Measurements from ENCODE around the gene PRDM16.
"Not testable (repeated sequence)": the region's sequence is repeated elsewhere in the genome, so short reads cannot be mapped to it uniquely, and the experiment has no call there.

PRDM16 gene

DNA sequence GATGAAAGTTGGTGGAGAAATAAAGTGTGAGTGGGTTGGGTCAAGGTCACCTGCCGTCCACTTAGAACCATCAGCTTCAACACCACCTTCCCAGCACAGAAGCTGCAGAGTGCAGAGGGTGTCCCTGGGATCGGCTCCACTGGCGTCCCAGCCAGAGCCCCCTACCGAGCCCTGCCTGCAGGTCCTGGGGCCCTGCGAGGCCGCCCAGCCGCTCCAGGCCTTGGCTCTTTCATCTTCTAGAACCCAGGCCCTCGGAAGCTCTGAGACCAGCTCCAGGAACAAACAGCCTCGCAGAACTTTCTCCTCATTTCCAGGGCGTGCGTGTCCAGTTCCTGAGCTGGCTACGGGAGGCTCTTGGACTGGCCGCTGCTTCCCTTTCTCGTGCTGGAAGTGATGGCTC is 166.0 kb downstream of the PRDM16 start:
- no peaks in the 10 kb centered on the region for H3K27me3 ChIP-seq (ENCODE audit: control insufficient read depth in 1 of 2, insufficient read depth in 2 of 2, low read length in 2 of 2)
- no peak overlapping the region for H3K27ac ChIP-seq (ENCODE audit: low read depth, low read length)
- H3K4me3 ChIP-seq (ENCODE audit: low read depth in 1 of 2, low read length in 2 of 2) = no peak overlapping the region
- H3K9me3 ChIP-seq (ENCODE audit: control insufficient read depth in 1 of 2, low read length in 2 of 2) = no peaks in the 10 kb centered on the region
- H3K9ac ChIP-seq (ENCODE audit: low read depth in 1 of 2, low read length in 2 of 2) = no peak overlapping the region
- no peaks in the 10 kb centered on the region for H3K36me3 ChIP-seq (ENCODE audit: control insufficient read depth in 1 of 2, insufficient read depth in 2 of 2, low read length in 2 of 2)
- H3K4me1 ChIP-seq (ENCODE audit: control insufficient read depth in 1 of 2, insufficient read depth in 2 of 2, low read length in 2 of 2) = peaks cover 0 to 7% of the 10 kb centered on the region in 2 donors

DNA sequence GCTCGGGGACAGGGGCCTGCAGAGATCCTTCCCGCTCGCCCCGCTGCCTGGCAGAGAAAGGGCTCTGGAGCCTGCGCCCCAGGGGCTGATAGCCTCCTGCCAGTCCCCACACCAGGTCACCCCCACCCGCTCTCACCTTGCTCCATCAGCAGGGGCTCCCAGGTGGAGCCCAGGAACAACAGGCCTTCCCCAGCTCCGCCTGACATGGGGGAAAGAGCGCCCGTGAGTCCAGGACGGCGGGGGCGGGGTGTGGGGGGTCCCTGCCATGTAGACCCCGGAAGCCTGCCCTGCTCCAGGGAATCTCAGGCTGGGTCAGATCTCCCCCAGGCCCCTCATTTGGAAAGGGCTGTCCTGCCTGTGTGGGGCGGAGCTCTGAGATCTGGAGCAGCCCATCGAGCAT is 166.5 kb downstream of the PRDM16 start:
- no peaks in the 10 kb centered on the region for H3K27me3 ChIP-seq (ENCODE audit: control insufficient read depth in 1 of 2, insufficient read depth in 2 of 2, low read length in 2 of 2)
- no peaks in the 10 kb centered on the region for H3K36me3 ChIP-seq (ENCODE audit: control insufficient read depth in 1 of 2, insufficient read depth in 2 of 2, low read length in 2 of 2)
- H3K9me3 ChIP-seq (ENCODE audit: control insufficient read depth in 1 of 2, low read length in 2 of 2) = no peaks in the 10 kb centered on the region
- H3K9ac ChIP-seq (ENCODE audit: low read depth in 1 of 2, low read length in 2 of 2) = no peak overlapping the region
- H3K27ac ChIP-seq (ENCODE audit: low read depth, low read length) = no peak overlapping the region
- peaks cover 0 to 7% of the 10 kb centered on the region in 2 donors for H3K4me1 ChIP-seq (ENCODE audit: control insufficient read depth in 1 of 2, insufficient read depth in 2 of 2, low read length in 2 of 2)
- H3K4me3 ChIP-seq (ENCODE audit: low read depth in 1 of 2, low read length in 2 of 2) = no peak overlapping the region

DNA sequence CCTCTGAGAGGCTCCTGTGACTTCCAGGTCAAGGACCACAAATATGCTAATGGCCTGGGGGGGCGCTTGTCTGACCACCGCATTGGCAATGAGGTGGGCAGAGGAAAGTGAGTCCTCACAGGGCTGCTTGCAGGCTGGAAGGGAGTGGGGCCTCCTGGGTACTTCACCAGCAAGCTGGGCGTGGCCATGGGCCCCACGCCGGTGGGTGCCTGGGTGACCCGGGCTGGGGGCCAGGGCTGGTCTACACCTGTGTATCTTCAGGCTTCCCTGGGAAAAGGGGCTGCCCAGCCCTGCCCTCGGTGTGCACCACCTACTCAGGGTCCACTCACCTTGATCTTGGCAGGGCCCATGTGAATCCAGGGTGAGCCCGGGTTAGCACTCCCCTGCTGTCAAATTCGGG is 167.4 kb downstream of the PRDM16 start:
- no peaks in the 10 kb centered on the region for H3K9me3 ChIP-seq (ENCODE audit: control insufficient read depth in 1 of 2, low read length in 2 of 2)
- no peak overlapping the region for H3K4me3 ChIP-seq (ENCODE audit: low read depth in 1 of 2, low read length in 2 of 2)
- no peaks in the 10 kb centered on the region for H3K27me3 ChIP-seq (ENCODE audit: control insufficient read depth in 1 of 2, insufficient read depth in 2 of 2, low read length in 2 of 2)
- H3K27ac ChIP-seq (ENCODE audit: low read depth, low read length) = no peak overlapping the region
- H3K9ac ChIP-seq (ENCODE audit: low read depth in 1 of 2, low read length in 2 of 2) = no peak overlapping the region
- H3K36me3 ChIP-seq (ENCODE audit: control insufficient read depth in 1 of 2, insufficient read depth in 2 of 2, low read length in 2 of 2) = no peaks in the 10 kb centered on the region
- H3K4me1 ChIP-seq (ENCODE audit: control insufficient read depth in 1 of 2, insufficient read depth in 2 of 2, low read length in 2 of 2) = peaks cover 0 to 7% of the 10 kb centered on the region in 2 donors

DNA sequence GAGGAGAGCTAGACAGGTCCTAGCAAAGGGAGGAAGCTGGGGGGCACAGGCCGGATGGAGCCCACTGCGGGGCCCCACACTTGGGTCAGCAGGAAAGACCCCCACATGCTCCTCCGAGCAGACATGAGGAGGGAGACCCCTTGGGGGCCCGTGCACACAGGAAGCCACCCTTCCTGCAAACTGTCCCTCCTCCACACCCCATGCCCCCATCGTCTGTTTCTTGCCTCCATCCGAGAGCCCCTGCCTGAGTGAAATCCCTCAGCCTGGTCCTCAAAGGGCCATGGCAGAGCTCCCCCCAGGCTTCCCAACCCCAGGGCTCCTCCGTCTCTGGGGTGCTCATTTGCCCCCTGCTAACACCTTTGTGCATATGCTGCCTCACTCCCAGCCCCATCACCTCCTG is 168.0 kb downstream of the PRDM16 start:
- no peaks in the 10 kb centered on the region for H3K9me3 ChIP-seq (ENCODE audit: control insufficient read depth in 1 of 2, low read length in 2 of 2)
- H3K27ac ChIP-seq (ENCODE audit: low read depth, low read length) = no peak overlapping the region
- H3K27me3 ChIP-seq (ENCODE audit: control insufficient read depth in 1 of 2, insufficient read depth in 2 of 2, low read length in 2 of 2) = no peaks in the 10 kb centered on the region
- peaks cover 0 to 7% of the 10 kb centered on the region in 2 donors for H3K4me1 ChIP-seq (ENCODE audit: control insufficient read depth in 1 of 2, insufficient read depth in 2 of 2, low read length in 2 of 2)
- no peaks in the 10 kb centered on the region for H3K36me3 ChIP-seq (ENCODE audit: control insufficient read depth in 1 of 2, insufficient read depth in 2 of 2, low read length in 2 of 2)
- no peak overlapping the region for H3K9ac ChIP-seq (ENCODE audit: low read depth in 1 of 2, low read length in 2 of 2)
- H3K4me3 ChIP-seq (ENCODE audit: low read depth in 1 of 2, low read length in 2 of 2) = no peak overlapping the region

DNA sequence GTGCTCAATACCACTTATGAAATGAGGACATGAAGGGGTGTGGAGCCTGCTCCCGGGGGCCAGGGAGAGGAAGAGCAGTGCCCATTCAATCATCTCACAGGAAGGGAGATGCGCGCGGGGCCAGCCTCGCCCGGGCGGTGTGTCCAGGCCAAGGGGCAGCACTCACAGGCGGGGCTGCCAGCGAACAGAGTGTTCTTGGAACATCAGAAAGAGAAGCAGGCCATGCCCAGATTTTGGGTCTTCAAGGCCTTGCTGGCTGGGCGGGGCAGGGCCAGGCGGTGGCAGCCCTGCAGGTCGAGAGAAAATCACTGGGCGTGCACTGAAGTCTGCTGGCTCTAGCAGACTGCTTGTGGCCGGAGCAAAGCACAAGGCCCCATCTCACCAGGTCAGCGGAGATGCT is 168.6 kb downstream of the PRDM16 start:
- H3K4me3 ChIP-seq (ENCODE audit: low read depth in 1 of 2, low read length in 2 of 2) = no peak overlapping the region

GRCh38 chr1:3237994-3238702 is 169.1 kb downstream of the PRDM16 start:
- peaks cover 0 to 7% of the 10 kb centered on the region in 2 donors for H3K4me1 ChIP-seq (ENCODE audit: control insufficient read depth in 1 of 2, insufficient read depth in 2 of 2, low read length in 2 of 2)
- H3K4me3 ChIP-seq (ENCODE audit: low read depth in 1 of 2, low read length in 2 of 2) = no peak overlapping the region
- H3K9me3 ChIP-seq (ENCODE audit: control insufficient read depth in 1 of 2, low read length in 2 of 2) = no peaks in the 10 kb centered on the region
- H3K27me3 ChIP-seq (ENCODE audit: control insufficient read depth in 1 of 2, insufficient read depth in 2 of 2, low read length in 2 of 2) = no peaks in the 10 kb centered on the region
- H3K9ac ChIP-seq (ENCODE audit: low read depth in 1 of 2, low read length in 2 of 2) = no peak overlapping the region
- no peak overlapping the region for H3K27ac ChIP-seq (ENCODE audit: low read depth, low read length)
- no peaks in the 10 kb centered on the region for H3K36me3 ChIP-seq (ENCODE audit: control insufficient read depth in 1 of 2, insufficient read depth in 2 of 2, low read length in 2 of 2)

More for the DNA sequence above, 168.6 kb downstream of the PRDM16 start:
- no peaks in the 10 kb centered on the region for H3K27me3 ChIP-seq (ENCODE audit: control insufficient read depth in 1 of 2, insufficient read depth in 2 of 2, low read length in 2 of 2)
- peaks cover 0 to 7% of the 10 kb centered on the region in 2 donors for H3K4me1 ChIP-seq (ENCODE audit: control insufficient read depth in 1 of 2, insufficient read depth in 2 of 2, low read length in 2 of 2)
- no peaks in the 10 kb centered on the region for H3K36me3 ChIP-seq (ENCODE audit: control insufficient read depth in 1 of 2, insufficient read depth in 2 of 2, low read length in 2 of 2)
- no peaks in the 10 kb centered on the region for H3K9me3 ChIP-seq (ENCODE audit: control insufficient read depth in 1 of 2, low read length in 2 of 2)
- no peak overlapping the region for H3K27ac ChIP-seq (ENCODE audit: low read depth, low read length)
- no peak overlapping the region for H3K9ac ChIP-seq (ENCODE audit: low read depth in 1 of 2, low read length in 2 of 2)

- H3K36me3 ChIP-seq (ENCODE audit: control insufficient read depth in 1 of 2, insufficient read depth in 2 of 2, low read length in 2 of 2) = peaks cover 0 to under 1% of the 10 kb centered on the region in 2 donors
- H3K4me1 ChIP-seq (ENCODE audit: control insufficient read depth in 1 of 2, insufficient read depth in 2 of 2, low read length in 2 of 2) = peaks cover 0 to 7% of the 10 kb centered on the region in 2 donors
- H3K4me3 ChIP-seq (ENCODE audit: low read depth in 1 of 2, low read length in 2 of 2) = no peak overlapping the region
- no peaks in the 10 kb centered on the region for H3K27me3 ChIP-seq (ENCODE audit: control insufficient read depth in 1 of 2, insufficient read depth in 2 of 2, low read length in 2 of 2)
- H3K9ac ChIP-seq (ENCODE audit: low read depth in 1 of 2, low read length in 2 of 2) = no peak overlapping the region
- H3K9me3 ChIP-seq (ENCODE audit: control insufficient read depth in 1 of 2, low read length in 2 of 2) = no peaks in the 10 kb centered on the region
- no peak overlapping the region for H3K27ac ChIP-seq (ENCODE audit: low read depth, low read length)
These were observed 169.8 kb downstream of the PRDM16 start for GRCh38 chr1:3238703-3239278.

DNA sequence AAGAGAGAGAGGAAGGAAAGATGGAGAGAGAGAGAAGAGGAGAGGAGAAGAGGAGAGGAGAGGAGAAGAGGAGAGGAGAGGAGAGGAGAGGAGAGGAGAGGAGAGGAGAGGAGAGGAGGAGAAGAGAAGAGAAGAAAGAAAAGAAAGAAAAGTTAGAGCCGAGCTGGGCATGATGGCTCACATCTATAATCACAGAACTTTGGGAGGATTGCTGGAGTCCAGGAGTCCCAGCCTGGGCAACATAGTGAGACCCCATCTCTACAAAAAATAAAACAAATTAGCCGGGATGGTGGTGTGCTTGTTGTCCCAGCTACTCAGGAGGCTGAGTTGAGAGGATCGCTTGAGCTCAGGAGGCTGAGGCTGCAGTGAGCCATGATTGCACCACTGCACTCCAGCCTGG is 171.0 kb downstream of the PRDM16 start:
- not testable (repeated sequence) for H3K27me3 ChIP-seq (ENCODE audit: control insufficient read depth in 1 of 2, insufficient read depth in 2 of 2, low read length in 2 of 2); H3K4me3 ChIP-seq (ENCODE audit: low read depth in 1 of 2, low read length in 2 of 2); H3K9me3 ChIP-seq (ENCODE audit: control insufficient read depth in 1 of 2, low read length in 2 of 2); H3K36me3 ChIP-seq (ENCODE audit: control insufficient read depth in 1 of 2, insufficient read depth in 2 of 2, low read length in 2 of 2); H3K27ac ChIP-seq (ENCODE audit: low read depth, low read length); H3K4me1 ChIP-seq (ENCODE audit: control insufficient read depth in 1 of 2, insufficient read depth in 2 of 2, low read length in 2 of 2); H3K9ac ChIP-seq (ENCODE audit: low read depth in 1 of 2, low read length in 2 of 2)

GRCh38 chr1:3240524-3241235 is 171.7 kb downstream of the PRDM16 start:
- H3K27ac ChIP-seq (ENCODE audit: low read depth, low read length) = no peak overlapping the region
- no peaks in the 10 kb centered on the region for H3K27me3 ChIP-seq (ENCODE audit: control insufficient read depth in 1 of 2, insufficient read depth in 2 of 2, low read length in 2 of 2)
- no peaks in the 10 kb centered on the region for H3K9me3 ChIP-seq (ENCODE audit: control insufficient read depth in 1 of 2, low read length in 2 of 2)
- no peak overlapping the region for H3K4me3 ChIP-seq (ENCODE audit: low read depth in 1 of 2, low read length in 2 of 2)
- peaks cover 0 to 7% of the 10 kb centered on the region in 2 donors for H3K4me1 ChIP-seq (ENCODE audit: control insufficient read depth in 1 of 2, insufficient read depth in 2 of 2, low read length in 2 of 2)
- H3K9ac ChIP-seq (ENCODE audit: low read depth in 1 of 2, low read length in 2 of 2) = no peak overlapping the region
- peaks cover 0 to 9% of the 10 kb centered on the region in 2 donors for H3K36me3 ChIP-seq (ENCODE audit: control insufficient read depth in 1 of 2, insufficient read depth in 2 of 2, low read length in 2 of 2)

DNA sequence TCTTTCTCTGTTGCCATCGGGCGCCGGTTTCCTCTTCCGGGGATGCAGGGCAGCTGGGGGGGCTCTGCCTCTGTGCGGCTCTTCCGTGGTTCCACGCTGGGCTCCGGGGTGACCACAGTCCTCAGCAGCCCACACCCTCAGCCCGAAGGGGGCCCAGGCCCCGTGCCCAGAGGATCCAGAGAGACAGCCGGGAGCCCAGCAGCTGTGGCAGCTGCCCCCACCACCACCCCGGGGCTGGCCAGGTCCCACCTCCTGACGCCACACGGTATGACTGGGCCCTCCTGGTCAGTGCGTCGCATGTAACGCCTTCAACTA is 172.2 kb downstream of the PRDM16 start:
- H3K4me1 ChIP-seq (ENCODE audit: control insufficient read depth in 1 of 2, insufficient read depth in 2 of 2, low read length in 2 of 2) = peaks cover 0 to 7% of the 10 kb centered on the region in 2 donors
- H3K27me3 ChIP-seq (ENCODE audit: control insufficient read depth in 1 of 2, insufficient read depth in 2 of 2, low read length in 2 of 2) = no peaks in the 10 kb centered on the region
- no peak overlapping the region for H3K4me3 ChIP-seq (ENCODE audit: low read depth in 1 of 2, low read length in 2 of 2)

More for the DNA sequence above, 172.2 kb downstream of the PRDM16 start:
- Histone ChIP-seq H3K27ac (ENCODE audit: low read depth, low read length) (no peak overlapping the region), H3K9me3 (ENCODE audit: control insufficient read depth in 1 of 2, low read length in 2 of 2) (no peaks in the 10 kb centered on the region), H3K9ac (ENCODE audit: low read depth in 1 of 2, low read length in 2 of 2) (no peak overlapping the region), H3K36me3 (ENCODE audit: control insufficient read depth in 1 of 2, insufficient read depth in 2 of 2, low read length in 2 of 2) (peaks cover 0 to 9% of the 10 kb centered on the region in 2 donors)
